Effector CD8-positive, alpha-beta T cell (primary cell): ENCODE measurements around the gene POLDIP2.

ENCODE experiments used
- DNase-seq: peaks from one replicate; lab custom pipeline; 2025; lab: John Stamatoyannopoulos, UW
- total RNA-seq, 4 experiments: gene quantifications; one replicate each; lab custom pipeline; 2026; lab: John Stamatoyannopoulos, UW

POLDIP2 gene, protein sequence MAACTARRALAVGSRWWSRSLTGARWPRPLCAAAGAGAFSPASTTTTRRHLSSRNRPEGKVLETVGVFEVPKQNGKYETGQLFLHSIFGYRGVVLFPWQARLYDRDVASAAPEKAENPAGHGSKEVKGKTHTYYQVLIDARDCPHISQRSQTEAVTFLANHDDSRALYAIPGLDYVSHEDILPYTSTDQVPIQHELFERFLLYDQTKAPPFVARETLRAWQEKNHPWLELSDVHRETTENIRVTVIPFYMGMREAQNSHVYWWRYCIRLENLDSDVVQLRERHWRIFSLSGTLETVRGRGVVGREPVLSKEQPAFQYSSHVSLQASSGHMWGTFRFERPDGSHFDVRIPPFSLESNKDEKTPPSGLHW
- 45.9 to 95.2 (median 54.2) reads per million in 4 experiments for total RNA-seq

DNA sequence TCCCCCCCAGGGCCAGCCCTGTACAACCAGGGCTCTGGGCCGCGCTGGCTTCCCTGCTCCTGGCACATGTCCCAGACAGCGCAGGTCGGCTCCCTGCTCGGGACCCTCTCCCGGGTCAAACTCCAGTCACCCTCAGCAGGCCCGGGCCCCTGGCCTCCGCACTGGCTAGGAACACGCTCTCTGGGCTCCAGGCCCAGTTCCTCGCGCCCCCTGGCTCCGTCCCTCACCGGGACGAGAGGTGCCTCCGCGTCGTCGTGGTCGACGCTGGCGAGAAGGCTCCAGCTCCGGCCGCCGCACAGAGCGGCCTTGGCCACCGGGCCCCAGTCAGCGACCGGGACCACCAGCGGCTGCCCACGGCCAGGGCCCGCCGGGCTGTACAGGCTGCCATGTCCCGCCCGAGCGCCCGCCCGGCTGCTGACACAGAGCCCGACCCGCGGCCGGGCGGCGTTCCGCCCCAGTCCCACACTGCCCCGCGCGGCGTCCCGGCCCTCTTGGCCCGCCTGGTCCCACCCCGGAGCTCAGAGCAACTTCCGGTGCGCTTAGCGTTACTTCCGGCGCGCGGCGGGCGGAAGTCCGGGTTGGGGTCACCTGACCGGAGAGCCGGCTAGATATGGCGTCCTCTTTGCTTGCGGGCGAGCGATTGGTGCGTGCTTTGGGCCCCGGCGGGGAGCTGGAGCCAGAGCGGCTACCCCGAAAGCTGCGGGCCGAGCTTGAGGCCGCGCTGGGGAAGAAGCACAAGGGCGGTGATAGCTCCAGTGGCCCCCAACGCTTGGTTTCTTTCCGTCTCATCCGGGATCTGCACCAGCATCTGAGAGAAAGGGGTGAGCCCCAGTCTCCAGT lies at the start of gene POLDIP2:
TSS of gene POLDIP2 (minus strand) at position 467 of the 840 bp plus-strand sequence. CDS start at position 388, 79 bp downstream.
- DNase-seq = peak; percentile 89

DNA sequence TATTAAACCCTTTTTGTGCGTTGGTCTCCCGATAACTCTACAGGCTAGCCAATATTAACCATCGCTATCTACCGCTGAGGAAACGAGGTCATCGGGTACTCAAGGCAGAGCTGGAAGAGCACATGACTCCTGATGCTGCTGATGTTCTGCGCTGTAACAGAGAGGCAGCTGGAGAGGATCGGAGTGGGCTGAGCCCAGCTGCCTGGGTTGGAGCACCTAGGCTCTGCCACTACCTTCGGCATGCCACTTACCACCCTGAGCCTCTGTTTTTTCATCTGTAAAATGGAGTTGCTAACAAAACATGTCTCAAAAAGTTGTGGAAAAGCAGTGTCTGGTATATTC lies 49.1 kb upstream of the POLDIP2 start:
- DNase-seq = no peak

DNA sequence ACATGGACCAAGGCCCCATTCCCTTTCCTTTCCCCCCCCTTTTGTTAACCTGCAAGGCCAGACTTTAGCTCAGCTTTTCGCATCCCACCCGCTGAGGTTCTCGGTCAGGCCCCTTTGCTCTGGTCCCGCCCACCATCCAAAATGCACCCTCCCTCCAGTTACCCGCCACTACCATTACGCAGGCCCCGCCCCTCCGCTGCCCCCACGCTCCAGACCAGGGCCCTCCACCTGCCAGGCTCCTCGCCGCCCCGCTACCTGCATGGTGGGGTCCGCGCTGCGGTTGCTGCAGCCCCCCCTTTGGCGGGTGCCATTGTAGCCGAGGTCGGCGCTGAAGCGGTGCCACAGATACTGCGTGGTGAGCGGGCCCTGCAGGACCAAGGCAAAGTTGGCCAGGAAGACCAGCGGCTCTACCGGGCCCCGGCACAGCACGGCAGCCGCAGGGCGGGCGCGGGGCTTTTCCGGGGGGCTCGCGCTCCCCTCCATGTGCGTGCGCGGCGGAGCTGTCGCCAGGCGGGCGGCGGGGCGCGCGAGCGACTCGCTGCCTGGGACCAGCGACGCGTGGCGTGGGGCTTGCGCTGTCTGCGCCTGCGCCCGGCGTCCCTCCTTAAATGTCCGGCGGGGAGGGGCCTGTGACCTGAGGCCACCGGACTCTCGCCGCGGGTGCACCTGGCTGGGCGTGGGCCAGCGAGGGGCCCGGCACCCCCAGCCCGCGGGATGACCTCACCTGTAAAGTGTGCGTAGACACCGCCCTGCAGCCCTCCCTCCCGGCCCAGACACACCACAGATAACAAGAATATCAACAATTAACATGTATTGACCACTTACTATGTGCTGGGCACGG lies 48.5 kb upstream of the POLDIP2 start, which contains the start of gene SLC46A1:
TSS of gene SLC46A1 (minus strand) at position 581 of the 841 bp plus-strand sequence. CDS start at position 483, 98 bp downstream.
- no peak for DNase-seq

DNA sequence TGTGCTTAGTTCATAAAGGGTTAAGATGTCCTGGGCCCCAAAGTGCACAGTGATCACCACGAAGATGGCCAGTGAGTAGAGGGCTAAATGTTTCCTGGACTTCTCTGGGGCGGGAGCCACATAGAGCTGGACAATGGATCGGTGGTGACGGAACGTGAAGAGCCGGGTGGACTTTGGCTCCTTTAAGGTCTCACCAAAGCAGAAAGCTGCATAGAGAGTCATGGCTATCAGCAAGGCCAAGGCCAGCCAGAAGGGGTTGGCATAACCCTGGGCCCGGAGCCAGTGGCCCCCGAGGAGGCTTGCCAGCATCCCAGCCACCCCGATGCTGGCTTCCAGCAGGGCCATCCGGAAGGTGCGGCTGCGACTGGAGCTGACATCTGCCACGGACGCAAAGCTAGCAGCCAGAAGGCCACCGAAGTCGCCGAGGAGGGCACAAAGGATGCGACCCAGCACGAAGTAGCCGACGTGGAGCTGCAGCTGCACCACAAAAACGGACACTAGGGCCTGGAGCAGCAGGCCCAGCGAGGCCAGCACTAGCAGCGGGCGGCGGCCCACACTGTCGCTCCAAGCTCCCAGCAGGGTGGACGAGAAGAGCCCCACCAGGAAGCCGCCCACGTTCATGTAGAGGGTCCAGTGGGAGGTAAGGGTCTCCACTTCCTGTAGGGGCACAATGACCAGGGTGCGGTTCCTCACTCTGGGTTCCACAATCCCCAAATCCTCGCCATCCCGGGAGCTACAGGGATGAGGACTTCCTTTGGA lies 47.7 kb upstream of the POLDIP2 start:
- no peak for DNase-seq

DNA sequence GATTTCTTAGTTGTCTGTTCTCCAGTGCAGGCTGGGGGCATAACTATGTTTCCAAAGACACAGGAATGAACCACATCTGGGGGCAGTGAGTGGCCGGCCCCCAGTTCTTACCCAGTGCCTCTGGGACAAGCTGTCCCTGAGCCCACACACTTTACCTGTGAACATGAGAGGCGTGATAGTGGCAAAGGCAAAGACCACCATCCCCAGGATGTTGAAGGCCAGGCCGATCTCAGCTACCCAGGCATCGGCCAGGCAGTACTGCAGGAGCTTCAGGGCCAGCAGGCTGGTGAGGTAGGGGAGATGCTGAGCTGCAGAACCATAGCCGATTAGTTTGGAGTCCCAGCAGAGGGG lies 47.1 kb upstream of the POLDIP2 start:
- DNase-seq = no peak

DNA sequence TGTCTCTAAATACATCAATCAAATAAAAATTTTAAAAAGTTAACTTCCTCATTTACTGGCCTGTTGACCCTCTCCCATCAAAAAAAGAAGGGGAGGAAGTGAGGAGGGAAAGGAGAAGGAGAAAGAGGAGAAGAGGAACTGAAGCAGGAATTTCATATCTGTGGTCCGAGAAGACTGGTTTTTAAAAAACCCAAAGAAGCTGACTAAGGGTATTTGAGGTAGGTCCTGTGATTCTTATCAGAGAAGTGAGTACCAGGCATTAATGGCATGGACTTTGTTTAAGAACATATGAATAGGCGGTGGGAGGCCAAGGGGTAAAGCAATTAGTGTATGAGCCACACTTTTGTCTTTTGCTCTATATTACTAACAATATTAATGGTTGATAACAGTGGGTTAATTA lies 46.7 kb upstream of the POLDIP2 start:
- no peak for DNase-seq

DNA sequence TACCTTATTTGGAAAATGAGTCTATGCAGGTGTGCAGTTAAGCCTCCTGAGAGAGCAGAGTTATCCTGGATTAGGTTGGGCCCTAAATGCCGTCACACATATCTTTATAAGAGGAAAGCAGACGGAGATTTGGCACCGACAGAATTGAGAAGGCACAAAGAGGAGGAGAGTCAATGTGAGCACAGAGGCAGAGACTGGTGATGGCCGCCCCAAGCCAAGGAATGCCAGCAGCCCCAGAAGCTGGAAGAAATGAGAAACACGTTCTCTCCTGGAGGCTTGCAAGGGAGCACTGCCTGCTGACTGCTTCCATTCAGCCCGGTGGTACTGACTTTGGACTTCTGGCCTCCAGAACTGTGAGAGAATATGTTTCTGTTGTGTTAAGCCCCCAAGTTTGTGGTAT lies 45.5 kb upstream of the POLDIP2 start:
- no peak for DNase-seq

DNA sequence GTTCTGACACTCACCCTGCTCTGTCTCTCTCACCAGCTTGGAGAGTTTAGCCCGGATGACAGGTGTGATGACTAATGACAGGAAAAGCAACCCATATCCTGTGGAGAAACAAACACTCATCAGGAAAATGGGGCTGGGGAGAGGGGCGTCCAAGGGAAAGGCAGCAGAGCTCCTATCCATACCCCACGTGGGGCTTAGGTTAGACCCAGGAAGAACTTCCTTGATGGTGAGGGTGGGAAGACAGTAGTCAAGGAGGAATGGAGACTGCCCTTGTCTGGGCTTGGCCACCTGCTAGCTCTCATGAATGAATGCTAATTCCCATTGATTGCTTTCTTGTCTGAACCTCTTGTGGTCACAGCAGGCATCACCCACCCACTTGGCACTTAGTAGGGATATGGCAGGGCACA lies 44.9 kb upstream of the POLDIP2 start:
- no peak for DNase-seq

DNA sequence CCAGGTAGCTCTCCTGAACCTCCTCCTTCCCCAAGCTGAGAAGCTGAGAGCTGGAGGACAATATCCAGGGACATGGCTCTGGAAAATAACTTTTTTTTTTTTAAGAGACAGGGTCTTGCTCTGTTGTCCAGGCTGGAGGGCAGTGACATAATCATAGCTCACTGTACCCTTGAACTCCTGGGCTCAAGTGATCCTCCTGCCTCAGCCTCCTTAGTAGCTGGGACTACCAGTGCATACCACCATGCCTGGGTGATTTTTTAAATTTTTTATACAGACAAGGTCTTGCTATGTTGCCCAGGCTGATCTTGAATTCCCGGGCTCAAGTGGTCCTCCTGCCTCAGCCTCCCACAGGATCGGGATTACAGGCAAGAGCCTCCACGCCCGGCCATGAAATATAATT lies 42.5 kb upstream of the POLDIP2 start:
- no peak for DNase-seq

DNA sequence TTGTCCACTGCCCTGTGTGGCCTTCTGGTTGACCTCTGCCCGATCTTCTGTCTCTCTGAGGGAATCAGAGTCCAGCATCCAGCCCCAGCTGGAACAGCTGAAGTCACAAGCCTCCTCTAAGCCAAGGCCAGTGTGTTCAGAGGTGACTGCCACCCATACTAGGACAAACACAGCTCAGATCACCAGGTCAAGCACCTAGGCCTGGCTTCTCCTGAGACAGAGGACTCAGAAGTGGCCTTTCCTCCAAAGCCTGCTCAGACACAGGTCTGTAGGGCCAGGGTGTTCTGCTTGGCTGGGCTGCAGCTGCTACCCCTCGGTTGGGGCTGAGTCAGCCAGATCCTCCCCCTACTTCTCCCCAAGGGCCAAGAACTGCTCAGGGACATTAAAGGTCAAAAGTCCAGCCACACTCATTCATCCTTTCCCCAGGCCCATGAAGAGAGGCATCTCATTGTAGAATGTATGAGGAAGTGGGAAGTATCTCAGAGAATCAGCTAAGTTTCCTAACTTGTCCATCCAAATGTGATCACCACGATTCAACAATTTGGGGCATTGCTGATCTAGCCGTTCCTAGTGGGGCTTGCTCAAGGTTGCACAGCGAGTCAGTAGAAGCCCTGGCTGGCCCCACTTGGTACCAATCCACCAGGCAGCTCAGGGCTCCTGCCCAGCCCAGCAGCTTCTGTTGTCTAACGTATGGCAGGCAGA lies 41.1 kb upstream of the POLDIP2 start:
- no peak for DNase-seq

DNA sequence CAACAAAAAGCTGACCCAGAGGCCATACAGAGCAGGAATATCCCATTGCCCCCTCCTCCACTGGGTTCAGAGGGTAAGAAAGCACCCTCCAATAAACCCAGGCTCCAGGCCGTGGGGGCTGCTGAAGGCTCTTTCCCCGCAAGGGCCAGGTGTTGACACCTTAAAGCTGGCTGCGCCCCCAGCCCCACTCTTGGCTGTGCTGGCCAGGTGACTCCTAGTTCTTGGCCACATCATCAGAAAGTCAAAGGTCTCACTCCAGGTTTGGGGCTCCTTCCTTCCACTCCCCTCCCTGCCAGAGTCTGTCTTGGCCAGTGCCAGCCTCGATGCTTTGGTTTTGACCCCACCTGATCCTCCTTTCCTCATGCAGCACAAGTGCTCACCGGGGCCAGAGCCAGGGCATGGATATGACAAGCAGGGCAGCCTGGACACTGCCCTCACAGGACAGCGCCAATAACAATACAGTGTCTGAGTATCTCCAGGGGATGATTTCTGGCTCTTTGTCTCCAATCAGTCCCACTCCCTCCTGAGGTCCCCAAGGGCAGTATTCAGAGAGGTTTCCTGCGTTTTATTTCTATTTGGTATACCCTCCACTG lies 40.5 kb upstream of the POLDIP2 start:
- DNase-seq = no peak

DNA sequence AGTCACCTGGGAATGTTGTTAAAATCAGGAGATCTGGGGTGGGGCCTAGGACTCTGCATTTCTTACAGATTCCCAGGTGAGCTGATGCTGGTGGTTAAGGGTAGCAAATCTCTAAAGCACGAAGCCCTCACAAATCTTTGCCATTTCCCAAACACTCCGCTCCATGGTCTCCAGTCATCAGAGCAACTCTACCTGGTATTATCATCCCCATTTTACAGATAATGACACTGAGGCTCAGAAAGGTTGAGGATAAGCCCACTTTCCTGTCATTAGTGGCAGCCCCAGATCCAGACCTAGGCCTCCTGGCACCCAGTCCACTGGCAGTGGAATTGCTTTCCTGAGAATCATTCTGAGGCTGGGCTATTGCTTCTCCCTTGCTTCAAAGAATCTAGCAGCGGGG lies 39.9 kb upstream of the POLDIP2 start:
- DNase-seq = no peak

DNA sequence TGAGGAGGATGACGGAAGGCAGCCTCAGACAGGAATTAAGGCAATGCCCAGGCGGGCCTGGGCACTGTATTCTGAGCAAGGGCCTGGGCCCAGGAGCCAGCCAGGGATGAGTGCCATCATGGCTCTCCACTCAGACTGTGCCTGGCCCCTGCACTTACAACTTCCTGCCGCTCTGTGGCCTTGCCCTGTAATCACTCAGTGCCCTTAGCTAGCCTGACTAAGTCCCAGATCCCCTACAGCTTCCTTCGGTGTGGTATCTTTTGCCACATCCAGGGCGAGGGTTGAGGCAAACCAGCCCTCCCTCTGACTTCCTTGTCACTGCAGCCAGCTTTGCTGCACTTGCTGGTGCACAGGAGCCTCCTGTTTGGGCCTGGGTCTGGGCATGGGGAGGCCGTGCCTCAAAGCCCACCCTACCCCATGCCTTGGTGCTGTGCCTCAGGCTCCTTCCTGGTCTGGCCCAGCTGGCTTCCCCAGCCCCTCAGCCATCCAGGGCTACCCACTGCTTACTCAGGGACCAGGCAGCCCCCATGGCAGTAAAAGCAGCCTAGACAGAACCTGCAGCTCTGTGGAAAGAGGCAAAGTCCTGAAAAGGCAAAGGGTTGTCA lies 39.4 kb upstream of the POLDIP2 start:
- no peak for DNase-seq

DNA sequence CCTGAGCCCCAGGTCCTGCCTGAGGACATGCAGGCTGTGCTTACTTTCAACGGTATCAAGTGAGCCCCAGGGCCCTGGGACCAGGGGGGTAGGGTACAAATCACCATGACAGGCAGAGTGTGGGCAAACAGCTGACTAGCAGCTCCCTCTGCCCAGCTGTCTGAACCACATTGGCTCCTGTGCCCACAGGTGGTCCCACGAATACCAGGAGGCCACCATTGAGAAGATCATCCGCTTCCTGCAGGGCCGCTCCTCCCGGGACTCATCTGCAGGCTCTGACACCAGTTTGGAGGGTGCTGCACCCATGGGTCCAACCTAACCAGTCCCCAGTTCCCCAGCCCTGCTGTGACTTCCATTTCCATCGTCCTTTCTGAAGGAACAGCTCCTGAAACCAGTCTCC lies 38.6 kb upstream of the POLDIP2 start:
- no peak for DNase-seq

DNA sequence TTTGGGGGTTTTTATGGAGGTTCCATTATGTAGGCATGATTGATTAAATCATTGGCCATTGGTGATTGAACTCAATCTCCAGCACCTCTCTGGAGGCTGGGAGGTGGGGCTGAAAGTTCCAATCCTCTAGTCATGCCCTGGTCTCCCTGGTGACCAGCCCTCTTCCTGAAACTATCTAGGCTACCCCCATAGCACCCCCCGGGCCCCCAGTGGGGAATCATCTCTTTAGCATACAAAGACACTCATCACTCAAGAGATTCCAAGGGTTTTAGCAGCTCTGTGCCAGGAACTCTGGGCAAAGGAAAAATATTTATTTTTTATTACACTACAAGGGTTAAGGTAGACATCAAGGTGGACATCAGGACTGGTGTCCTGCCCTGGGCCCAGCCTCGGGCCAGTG lies 38.1 kb upstream of the POLDIP2 start:
- no peak for DNase-seq

DNA sequence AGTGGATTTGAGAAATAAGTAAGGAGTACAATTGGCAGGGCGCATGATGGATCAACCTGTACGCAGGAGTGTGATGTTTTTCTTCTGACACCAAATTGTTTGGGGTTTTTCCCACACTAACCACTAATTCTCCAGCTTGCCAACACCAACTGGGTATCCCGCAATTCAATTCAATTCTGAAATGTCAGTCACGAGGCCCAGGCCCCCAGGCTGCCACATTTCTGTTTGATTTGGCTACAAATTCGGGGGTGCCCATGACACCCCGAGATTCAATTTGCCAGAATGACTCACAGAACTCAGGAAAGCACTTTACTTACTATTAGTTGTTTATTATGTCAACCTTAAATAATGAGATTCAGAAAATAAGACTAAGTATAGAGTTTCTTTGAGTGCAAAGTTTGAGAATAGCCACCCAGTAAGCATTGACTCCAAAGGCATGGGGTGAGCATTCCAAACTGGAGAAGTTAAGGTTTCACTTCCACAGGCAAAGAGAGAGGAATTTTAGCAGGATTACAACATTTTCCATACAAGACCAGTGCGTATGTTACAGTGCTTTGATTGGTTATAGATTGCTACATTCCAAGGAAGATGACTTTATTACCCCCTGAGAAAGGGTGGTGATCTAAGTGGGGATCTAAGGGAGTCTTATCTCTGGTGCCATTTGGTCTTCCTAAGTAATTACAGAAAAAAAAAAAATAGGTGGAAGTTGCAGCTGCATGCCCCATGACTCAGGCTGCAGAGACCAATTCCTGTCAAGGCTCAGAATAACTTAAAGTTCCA lies 37.2 kb upstream of the POLDIP2 start:
- no peak for DNase-seq

DNA sequence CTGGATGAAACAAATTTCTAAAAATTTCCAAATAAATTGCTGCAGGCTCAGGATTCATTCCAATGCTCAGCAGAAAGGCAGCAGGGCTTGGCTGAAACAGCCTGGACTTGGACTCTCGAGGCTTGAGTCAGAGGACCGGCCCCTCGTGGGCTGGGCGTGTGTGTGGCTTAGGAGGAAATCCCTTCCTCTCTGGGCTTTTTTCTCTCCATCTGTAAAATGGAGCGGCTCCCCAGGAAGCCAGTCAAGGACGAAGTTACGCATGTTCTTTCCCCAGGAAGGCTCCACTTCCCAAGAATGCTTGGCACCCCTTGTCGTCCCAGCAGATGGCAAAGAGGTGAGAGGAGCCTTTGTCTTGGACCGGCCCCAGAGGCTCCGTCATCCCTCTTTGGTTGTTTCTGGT lies 35.2 kb upstream of the POLDIP2 start:
- DNase-seq = no peak

DNA sequence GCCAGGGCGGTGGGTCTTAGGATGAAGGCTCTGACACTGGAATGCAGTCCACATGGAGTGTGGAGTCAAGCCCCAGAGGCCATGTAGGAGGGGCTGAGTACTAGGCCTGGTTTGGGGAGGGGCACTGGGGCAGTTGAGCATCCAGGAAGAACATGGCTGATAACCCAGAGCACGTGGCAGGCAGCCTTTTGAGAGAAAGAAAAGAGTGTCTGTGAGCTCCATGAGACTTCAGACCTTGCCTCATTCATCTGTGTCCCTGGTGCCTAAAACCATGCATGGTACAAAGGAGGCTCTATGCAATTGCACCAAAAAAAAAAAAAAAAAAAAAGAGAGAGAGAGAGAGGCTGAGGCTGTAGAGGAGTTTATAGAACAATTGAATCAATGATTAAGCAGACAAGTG lies 34.1 kb upstream of the POLDIP2 start:
- no peak for DNase-seq

DNA sequence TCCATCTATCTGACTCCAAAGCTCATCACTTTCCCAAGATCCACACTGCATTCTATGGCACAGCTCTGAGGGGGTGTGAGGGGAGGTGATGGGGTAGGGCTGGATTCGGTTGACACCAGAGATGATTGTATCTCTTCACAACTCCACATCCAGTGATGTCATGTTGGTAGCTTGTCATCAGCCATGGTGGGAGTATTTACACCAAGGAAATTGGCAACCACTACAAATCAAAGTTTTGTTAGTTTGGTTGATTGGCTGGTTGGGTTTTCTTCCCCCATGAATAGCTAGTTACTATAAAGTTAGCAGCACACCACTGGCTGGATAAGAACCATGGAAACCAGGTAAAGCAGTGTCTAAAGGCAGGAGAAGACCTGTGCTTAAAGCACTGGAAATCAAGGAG lies 33.7 kb upstream of the POLDIP2 start:
- DNase-seq = no peak
